Karpas-422 (cell line): ENCODE measurements around the gene STMP1. TPM values are rescaled to one million over a fixed set of nuclear protein-coding genes. Genes with fewer than 3 reads are reported as not detected.
"Not testable (repeated sequence)": the region's sequence is repeated elsewhere in the genome, so short reads cannot be mapped to it uniquely, and the experiment has no call there.

Source experiments
- DNase-seq: peaks from one replicate; pipeline ENCODE4 v3.0.0-alpha.2; 2015
- H2AFZ ChIP-seq: fragments of 200-600 bp; sonication (generic); 2 replicates; pipeline ENCODE4 v1.6.1; 2014; ENCODE audit warnings: antibody characterized with exemption, low read length, mixed read lengths
- H3K27ac ChIP-seq: fragments of 200-600 bp; sonication (generic); 2 replicates; pipeline ENCODE4 v1.5.1; 2014; ENCODE audit warnings: mild to moderate bottlenecking, low read length, moderate library complexity
- H3K27me3 ChIP-seq: fragments of 200-600 bp; sonication (generic); 2 replicates; pipeline ENCODE4 v1.6.1; 2014; ENCODE audit warnings: low read length, mixed read lengths
- H3K36me3 ChIP-seq: fragments of 200-600 bp; sonication (generic); 2 replicates; pipeline ENCODE4 v1.6.1; 2014; ENCODE audit warnings: low read length, mixed read lengths; ENCODE audit not compliant: insufficient read depth
- H3K4me1 ChIP-seq: fragments of 200-600 bp; sonication (generic); 2 replicates; pipeline ENCODE4 v1.6.1; 2014; ENCODE audit warnings: mild to moderate bottlenecking, low read length, mixed read lengths
- H3K4me2 ChIP-seq: fragments of 200-600 bp; sonication (generic); 2 replicates; pipeline ENCODE4 v1.6.1; 2014; ENCODE audit warnings: low read length, low read depth, mild to moderate bottlenecking; ENCODE audit not compliant: poor library complexity, severe bottlenecking
- H3K4me3 ChIP-seq: fragments of 200-600 bp; sonication (generic); 2 replicates; pipeline ENCODE4 v1.5.1; 2014; ENCODE audit warnings: mild to moderate bottlenecking, antibody characterized with exemption, low read length, mixed read lengths
- H3K79me2 ChIP-seq: fragments of 200-600 bp; sonication (generic); 2 replicates; pipeline ENCODE4 v1.6.1; 2014; ENCODE audit warnings: mild to moderate bottlenecking, low read length, mixed read lengths
- H3K9ac ChIP-seq: fragments of 200-600 bp; sonication (generic); 2 replicates; pipeline ENCODE4 v1.6.0; 2014; ENCODE audit warnings: low read length
- H3K9me2 ChIP-seq: fragments of 200-600 bp; sonication (generic), shearing (Covaris generic); replicated peaks from 2 replicates; pipeline ENCODE4 v1.6.0; 2014; ENCODE audit warnings: mild to moderate bottlenecking, low read length, moderate library complexity; ENCODE audit not compliant: insufficient read depth
- H3K9me3 ChIP-seq: fragments of 300-700, 200-600 bp; sonication (generic); 2 replicates; pipeline ENCODE4 v1.6.1; 2014; ENCODE audit warnings: low read length, mixed read lengths
- H4K20me1 ChIP-seq: fragments of 200-600 bp; sonication (generic); 2 replicates; pipeline ENCODE4 v1.6.1; 2014; ENCODE audit warnings: mild to moderate bottlenecking, antibody characterized with exemption, low read length, low read depth; ENCODE audit not compliant: insufficient read depth
- total RNA-seq: library from RNA; depleted of rRNA; stranded (reverse); fragments of >200 nt; shearing (Covaris generic); gene quantifications from 2 replicates; pipeline ENCODE4 v1.2.3, GENCODE V29; 2014; ENCODE audit warnings: low replicate concordance

Gene STMP1
- total RNA-seq, 1 experiment from 2014 or later, result 30.4 TPM

DNA sequence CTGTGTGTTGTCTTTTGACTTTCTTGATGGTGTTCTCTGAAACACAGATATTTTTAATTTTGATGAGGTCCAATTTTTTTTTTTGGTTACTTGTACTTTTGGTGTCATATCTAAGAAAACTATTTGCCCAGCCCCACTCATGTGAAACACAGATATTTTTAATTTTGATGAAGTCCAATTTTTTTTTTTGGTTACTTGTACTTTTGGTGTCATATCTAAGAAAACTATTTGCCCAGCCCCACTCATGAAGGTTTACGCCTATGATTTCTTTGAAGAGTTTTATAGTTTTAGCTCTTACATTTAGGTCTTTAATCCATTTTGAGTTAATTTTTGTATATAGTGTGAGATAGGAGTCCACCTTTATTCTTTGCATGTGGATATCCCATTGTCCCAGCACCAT, 5.3 kb downstream of the STMP1 start:
- Histone ChIP-seq H3K79me2 (peaks cover 100% of the 10 kb centered on the region), H3K36me3 (peaks cover 12% of the 10 kb centered on the region; the same call in 1 of the 2 replicates), H3K4me1 (peaks cover 51% of the 10 kb centered on the region)
- not testable (repeated sequence) for H3K4me3 ChIP-seq, H3K9me2 ChIP-seq, H3K4me2 ChIP-seq, H3K27me3 ChIP-seq, H4K20me1 ChIP-seq, H2AFZ ChIP-seq, DNase-seq, H3K9ac ChIP-seq, H3K27ac ChIP-seq, H3K9me3 ChIP-seq

DNA sequence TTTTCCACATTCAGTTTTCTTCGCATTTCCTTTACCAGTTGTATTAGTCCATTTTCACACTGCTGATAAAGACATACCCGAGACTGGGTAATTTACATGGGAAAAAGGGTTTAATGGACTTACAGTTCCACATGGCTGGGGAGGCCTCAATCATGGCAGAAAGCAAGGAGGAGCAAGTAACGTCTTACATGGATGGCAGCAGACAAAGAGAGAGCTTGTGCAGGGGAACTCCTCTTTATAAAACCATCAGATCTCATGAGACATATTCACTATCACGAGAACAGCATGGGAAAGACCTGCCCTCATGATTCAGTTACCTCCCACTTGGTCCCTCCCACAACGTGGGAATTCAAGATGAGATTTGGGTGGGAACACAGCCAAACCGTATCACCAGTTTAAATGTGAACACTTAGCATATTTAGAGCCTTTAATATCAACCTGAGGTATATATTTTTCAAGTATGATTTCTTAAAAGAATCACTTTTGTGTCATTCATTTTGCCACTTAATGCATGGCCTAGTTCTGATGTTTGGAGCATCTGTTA, 6.6 kb downstream of the STMP1 start:
- peaks cover 100% of the 10 kb centered on the region for H3K79me2 ChIP-seq

DNA sequence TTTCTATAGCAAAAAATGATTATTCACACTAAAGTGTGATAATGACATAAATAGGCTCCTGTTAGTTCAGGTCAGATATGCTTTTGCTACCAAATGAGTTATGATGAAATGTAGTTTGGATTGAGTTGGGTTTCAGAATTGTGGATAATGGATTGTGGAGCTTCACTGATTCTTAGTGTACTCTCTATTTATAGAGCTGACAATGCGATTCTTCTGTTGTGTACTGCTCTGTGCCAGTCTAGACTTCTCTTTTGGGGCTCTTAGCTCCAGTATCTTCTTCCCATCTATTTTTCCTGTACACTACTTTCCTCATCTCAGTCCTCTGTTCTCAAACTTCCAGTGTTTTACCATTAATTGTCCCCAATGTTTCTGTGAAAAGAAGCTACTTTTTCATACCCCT, 7.5 kb downstream of the STMP1 start:
- DNase-seq, result no peak
- H3K9me3 ChIP-seq, result no peaks in the 10 kb centered on the region
- H2AFZ ChIP-seq, result no peak overlapping the region
- H3K4me2 ChIP-seq, result peak overlapping the region; percentile 20
- H3K9ac ChIP-seq, result no peak overlapping the region; the same call in 1 of the 2 replicates
- H3K4me1 ChIP-seq, result peaks cover 35% of the 10 kb centered on the region
- peaks cover 100% of the 10 kb centered on the region for H3K79me2 ChIP-seq
- H4K20me1 ChIP-seq, result no peaks in the 10 kb centered on the region
- H3K36me3 ChIP-seq, result peaks cover 29% of the 10 kb centered on the region; the same call in 1 of the 2 replicates
- H3K9me2 ChIP-seq, result no peaks in the 10 kb centered on the region
- H3K27me3 ChIP-seq, result no peaks in the 10 kb centered on the region
- H3K4me3 ChIP-seq, result no peak overlapping the region
- H3K27ac ChIP-seq, result peak overlapping the region; percentile 29

More for the DNA sequence above, 6.6 kb downstream of the STMP1 start:
- not testable (repeated sequence) for H3K4me2 ChIP-seq, H3K27me3 ChIP-seq, H3K27ac ChIP-seq, H3K9ac ChIP-seq, H3K4me3 ChIP-seq, H4K20me1 ChIP-seq, H3K9me3 ChIP-seq, DNase-seq, H3K9me2 ChIP-seq, H2AFZ ChIP-seq
- Histone ChIP-seq H3K36me3 (peaks cover 21% of the 10 kb centered on the region; the same call in 1 of the 2 replicates), H3K4me1 (peaks cover 43% of the 10 kb centered on the region)

DNA sequence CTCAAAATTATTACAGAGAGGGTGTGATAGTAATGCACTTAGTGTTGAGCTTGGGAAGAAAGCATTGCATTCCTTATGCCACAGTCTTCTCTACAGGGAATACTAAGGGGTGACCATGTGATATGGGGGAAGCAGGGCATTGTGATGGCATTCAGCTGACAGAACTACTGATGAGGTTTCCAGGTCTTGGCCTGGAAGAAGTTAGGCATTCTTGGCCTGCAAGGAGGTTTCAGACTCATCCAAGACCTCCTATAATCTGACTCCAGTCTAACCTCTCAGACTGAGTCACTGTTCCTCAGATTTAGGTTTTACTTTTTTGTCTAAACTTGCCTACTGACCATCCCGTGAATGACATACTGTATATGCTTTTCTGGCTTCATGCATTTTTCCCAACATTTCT, 7.9 kb downstream of the STMP1 start:
- peak overlapping the region; percentile 20 for H3K4me2 ChIP-seq
- H3K4me3 ChIP-seq, result no peak overlapping the region
- no peak for DNase-seq
- peak overlapping the region; percentile 29; the same call in 1 of the 2 replicates for H3K27ac ChIP-seq
- H3K9me3 ChIP-seq, result no peaks in the 10 kb centered on the region
- H3K4me1 ChIP-seq, result peaks cover 32% of the 10 kb centered on the region
- peaks cover 100% of the 10 kb centered on the region for H3K79me2 ChIP-seq
- peaks cover 31% of the 10 kb centered on the region; the same call in 1 of the 2 replicates for H3K36me3 ChIP-seq
- H3K9ac ChIP-seq, result no peak overlapping the region; the same call in 1 of the 2 replicates
- H3K27me3 ChIP-seq, result no peaks in the 10 kb centered on the region
- H4K20me1 ChIP-seq, result no peaks in the 10 kb centered on the region
- no peaks in the 10 kb centered on the region for H3K9me2 ChIP-seq
- no peak overlapping the region for H2AFZ ChIP-seq

DNA sequence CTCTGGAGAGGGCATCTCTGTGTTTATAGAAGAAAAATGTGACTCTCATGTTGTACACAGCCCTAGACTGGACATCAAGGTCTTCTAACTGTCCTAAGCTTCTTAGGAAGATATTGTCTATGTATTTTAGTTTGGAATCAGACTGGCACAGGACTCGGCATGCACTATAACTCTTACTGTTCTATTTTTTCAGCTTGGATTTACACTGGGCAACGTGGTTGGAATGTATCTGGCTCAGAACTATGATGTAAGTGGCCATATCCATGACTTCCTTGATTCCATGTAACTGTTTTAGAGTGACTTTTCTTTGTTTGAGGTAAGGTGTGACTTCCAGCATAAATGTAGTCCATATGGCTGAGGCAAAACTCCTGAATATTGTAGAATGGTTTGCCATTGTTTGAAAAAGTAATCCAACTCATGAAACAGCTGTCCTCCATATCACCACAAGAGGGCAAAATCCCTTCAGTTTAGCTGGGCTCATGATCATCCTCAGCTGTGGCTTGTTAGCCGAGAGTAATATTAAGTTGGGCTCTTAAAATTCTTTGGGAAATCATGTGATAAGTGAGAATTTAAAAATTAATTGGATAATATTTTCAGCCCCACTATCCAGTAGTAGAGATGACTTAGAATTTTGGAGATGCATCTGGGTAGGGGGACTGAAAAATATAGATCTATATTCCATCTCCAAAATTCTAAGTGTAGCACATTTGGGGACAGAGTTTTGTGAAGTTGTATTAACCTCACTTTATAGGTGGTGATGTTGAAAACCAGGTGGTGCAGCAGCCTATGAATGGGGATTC, 10.4 kb downstream of the STMP1 start:
- no peak overlapping the region for H3K4me3 ChIP-seq
- H3K4me2 ChIP-seq, result no peak overlapping the region
- H3K27ac ChIP-seq, result no peak overlapping the region
- H3K79me2 ChIP-seq, result peaks cover 94% of the 10 kb centered on the region
- no peaks in the 10 kb centered on the region for H3K9me3 ChIP-seq
- no peaks in the 10 kb centered on the region for H3K9me2 ChIP-seq
- H3K9ac ChIP-seq, result no peak overlapping the region
- H4K20me1 ChIP-seq, result no peaks in the 10 kb centered on the region
- H3K4me1 ChIP-seq, result peaks cover 32% of the 10 kb centered on the region
- no peaks in the 10 kb centered on the region for H3K27me3 ChIP-seq
- peak; percentile 78 for DNase-seq
- no peak overlapping the region for H2AFZ ChIP-seq
- H3K36me3 ChIP-seq, result peaks cover 31% of the 10 kb centered on the region; the same call in 1 of the 2 replicates

DNA sequence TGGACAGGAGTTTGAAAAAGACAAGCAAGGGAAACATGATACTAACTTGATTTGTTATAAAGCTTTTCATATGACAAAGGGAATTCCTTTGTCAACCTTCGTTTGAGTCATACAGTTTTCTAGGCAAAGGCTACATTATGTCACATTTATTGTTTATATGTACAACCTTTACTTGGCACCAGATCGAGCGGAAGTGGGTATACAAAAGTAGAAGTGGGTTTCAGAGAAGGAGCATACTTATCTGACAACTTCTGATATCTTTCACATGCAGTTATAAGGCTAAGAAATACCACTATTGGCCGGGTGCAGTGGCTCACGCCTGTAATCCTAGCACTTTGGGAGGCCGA, 11.0 kb downstream of the STMP1 start:
- Histone ChIP-seq H3K4me2 (no peak overlapping the region), H3K9me2 (no peaks in the 10 kb centered on the region), H3K9ac (no peak overlapping the region), H3K4me1 (peaks cover 32% of the 10 kb centered on the region), H3K27me3 (no peaks in the 10 kb centered on the region), H2AFZ (no peak overlapping the region), H3K79me2 (peaks cover 94% of the 10 kb centered on the region), H4K20me1 (no peaks in the 10 kb centered on the region), H3K9me3 (no peaks in the 10 kb centered on the region), H3K36me3 (peaks cover 32% of the 10 kb centered on the region; the same call in 1 of the 2 replicates), H3K4me3 (no peak overlapping the region), H3K27ac (no peak overlapping the region)
- DNase-seq, result no peak

DNA sequence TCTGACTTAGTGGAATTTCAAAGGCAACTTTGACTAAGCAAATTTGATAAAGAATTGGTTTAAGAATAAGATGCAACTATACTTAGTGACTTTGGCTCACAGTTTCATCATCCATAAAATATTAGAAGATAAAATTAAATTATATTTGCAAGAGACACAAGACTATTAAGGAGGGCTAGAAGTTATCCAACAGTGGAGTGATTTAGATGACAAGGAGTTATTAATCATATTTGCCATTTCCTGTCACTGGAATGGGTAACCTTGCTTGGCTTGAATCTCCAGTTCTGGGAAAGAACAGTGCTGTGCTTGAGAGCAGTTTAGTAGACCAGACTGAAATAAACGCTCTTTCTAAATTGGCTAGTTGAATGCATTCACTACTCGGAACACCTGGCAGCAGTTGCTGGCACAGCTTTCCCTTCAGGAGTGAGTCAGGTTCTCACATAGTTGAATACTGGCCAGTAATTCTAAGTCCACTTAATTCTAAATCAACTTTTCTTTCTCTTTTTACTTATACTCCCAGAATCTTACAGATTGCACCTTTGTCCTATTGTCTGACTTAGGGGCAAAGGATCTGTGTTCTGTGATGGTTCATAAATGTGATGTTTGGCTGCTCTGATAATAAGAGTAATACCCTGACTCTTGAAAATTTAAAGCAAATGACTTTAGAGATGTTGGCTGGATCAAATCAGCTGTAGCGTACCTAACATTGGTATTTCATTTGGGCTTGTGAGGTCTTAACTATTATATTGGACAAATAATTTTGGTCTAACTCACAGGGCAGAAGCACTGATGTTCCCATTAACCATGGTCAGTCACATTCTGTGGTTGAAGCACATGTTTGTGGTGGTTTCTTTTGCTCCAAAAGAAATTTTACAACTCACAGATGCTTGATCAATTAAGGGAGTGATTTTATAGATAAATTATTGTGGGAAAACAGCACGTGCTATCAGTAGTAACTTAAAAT, 16.6 kb downstream of the STMP1 start:
- H3K27me3 ChIP-seq, result no peaks in the 10 kb centered on the region
- peaks cover 6% of the 10 kb centered on the region for H3K4me1 ChIP-seq
- no peak overlapping the region for H2AFZ ChIP-seq
- H3K36me3 ChIP-seq, result peaks cover 20% of the 10 kb centered on the region; the same call in 1 of the 2 replicates
- DNase-seq, result no peak
- H3K9me2 ChIP-seq, result no peaks in the 10 kb centered on the region
- H3K79me2 ChIP-seq, result peaks cover 67% of the 10 kb centered on the region
- no peak overlapping the region for H3K9ac ChIP-seq
- H3K27ac ChIP-seq, result no peak overlapping the region
- no peak overlapping the region for H3K4me3 ChIP-seq
- no peak overlapping the region for H3K4me2 ChIP-seq
- H3K9me3 ChIP-seq, result no peaks in the 10 kb centered on the region
- no peaks in the 10 kb centered on the region for H4K20me1 ChIP-seq

DNA sequence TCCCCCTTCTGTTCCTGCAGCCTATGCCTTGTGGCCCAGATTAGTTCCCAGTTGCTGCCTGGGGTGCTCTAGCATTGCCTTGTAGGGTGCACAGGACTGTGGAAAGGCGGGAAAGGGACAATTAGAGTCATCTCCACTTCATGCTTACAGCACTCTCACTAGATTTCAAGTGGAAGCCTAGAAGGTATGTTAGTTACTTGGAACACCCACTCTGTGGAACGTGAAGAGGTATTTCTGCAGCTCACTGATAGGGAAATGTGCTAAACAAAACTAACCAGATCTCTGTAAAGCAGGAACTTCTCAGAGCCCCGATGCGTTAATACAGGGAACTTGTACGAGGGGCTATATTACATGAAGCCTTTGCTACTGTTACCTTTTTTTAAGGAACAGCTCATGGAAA, 19.4 kb downstream of the STMP1 start:
- no peaks in the 10 kb centered on the region for H3K9me3 ChIP-seq
- no peaks in the 10 kb centered on the region for H4K20me1 ChIP-seq
- H3K27me3 ChIP-seq, result no peaks in the 10 kb centered on the region
- peaks cover 6% of the 10 kb centered on the region; the same call in 1 of the 2 replicates for H3K36me3 ChIP-seq
- no peak for DNase-seq
- H3K9ac ChIP-seq, result no peak overlapping the region
- no peak overlapping the region for H3K27ac ChIP-seq
- H2AFZ ChIP-seq, result no peak overlapping the region
- no peak overlapping the region for H3K4me2 ChIP-seq
- H3K79me2 ChIP-seq, result peaks cover 45% of the 10 kb centered on the region
- peaks cover 6% of the 10 kb centered on the region for H3K4me1 ChIP-seq
- no peak overlapping the region for H3K4me3 ChIP-seq
- H3K9me2 ChIP-seq, result no peaks in the 10 kb centered on the region
